Brain pericyte (primary cell): ENCODE data around the gene METTL2B.
"Not testable (repeated sequence)": the region's sequence is repeated elsewhere in the genome, so short reads cannot be mapped to it uniquely, and the experiment has no call there.

Experiments
- DNase-seq: peaks from one replicate; pipeline ENCODE4 v3.0.0-alpha.2; 2012; ENCODE audit warnings: low read depth, low spot score

Gene METTL2B

GRCh38 chr7:128454808-128455542 lies 21.6 kb upstream of the METTL2B start:
- no peak for DNase-seq

- peak; percentile 63 for DNase-seq
These were observed 20.8 kb upstream of the METTL2B start, which contains the start of gene HILPDA for GRCh38 chr7:128455543-128456254. Gene HILPDA (plus strand): TSS chr7:128455878. CDS start chr7:128457269, 1,391 bp downstream.

GRCh38 chr7:128456255-128456725 lies 20.3 kb upstream of the METTL2B start:
- no peak for DNase-seq

- not testable (repeated sequence) for DNase-seq
These were observed 19.2 kb upstream of the METTL2B start for GRCh38 chr7:128457385-128457784.

DNA sequence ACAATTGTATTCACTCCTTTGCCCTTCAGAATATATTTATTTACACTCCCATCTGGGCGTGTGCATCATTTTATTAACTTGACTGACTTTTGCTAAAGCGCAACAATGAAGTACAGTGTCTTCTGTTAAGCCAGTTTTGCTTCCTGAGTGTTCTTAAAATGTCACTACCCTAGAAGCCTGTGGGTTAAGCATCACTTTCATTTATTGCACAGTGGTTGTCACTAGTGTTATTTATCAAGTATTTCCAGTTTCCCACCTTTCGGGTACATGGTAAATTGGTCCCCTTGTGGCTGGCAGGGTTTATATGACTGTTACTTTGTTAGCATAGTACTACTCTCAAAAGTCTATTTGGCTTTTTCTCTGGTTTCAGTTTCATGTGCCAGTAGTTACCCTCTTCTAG lies 17.6 kb upstream of the METTL2B start:
- DNase-seq, result no peak

- no peak for DNase-seq
These were observed 17.1 kb upstream of the METTL2B start for GRCh38 chr7:128459394-128459878.

- no peak for DNase-seq
These were observed 14.1 kb upstream of the METTL2B start for GRCh38 chr7:128462460-128462859.

DNA sequence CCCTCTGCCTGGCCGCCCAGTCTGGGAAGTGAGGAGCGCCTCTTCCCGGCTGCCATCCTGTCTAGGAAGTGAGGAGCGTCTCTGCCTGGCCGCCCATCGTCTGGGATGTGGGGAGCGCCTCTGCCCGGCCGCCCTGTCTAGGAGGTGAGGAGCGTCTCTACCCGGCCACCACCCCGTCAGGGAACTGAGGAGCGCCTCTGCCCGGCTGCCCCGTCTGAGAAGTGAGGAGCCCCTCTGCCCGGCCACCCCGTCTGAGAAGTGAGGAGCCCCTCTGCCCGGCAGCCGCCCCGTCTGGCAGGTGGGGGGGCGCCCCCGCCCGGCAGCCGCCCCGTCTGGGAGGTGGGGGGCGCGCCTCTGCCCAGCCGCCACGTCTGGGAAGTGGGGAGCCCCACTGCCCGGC lies 13.2 kb upstream of the METTL2B start:
- not testable (repeated sequence) for DNase-seq

DNA sequence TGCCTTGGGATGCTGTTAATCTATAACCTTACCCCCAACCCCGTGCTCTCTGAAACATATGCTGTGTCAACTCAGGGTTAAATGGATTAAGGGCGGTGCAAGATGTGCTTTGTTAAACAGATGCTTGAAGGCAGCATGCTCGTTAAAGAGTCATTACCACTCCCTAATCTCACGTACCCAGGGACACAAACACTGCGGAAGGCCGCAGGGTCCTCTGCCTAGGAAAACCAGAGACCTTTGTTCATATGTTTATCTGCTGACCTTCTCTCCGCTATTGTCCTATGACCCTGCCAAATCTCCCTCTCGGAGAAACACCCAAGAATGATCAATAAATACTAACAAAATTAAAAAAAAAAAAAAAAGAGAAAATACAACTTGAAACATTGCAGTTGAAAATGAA lies 12.6 kb upstream of the METTL2B start:
- not testable (repeated sequence) for DNase-seq

GRCh38 chr7:128466871-128467270 lies 9.7 kb upstream of the METTL2B start:
- DNase-seq, result not testable (repeated sequence)

GRCh38 chr7:128477336-128477690 lies 765 bp downstream of the METTL2B start:
- not testable (repeated sequence) for DNase-seq

DNA sequence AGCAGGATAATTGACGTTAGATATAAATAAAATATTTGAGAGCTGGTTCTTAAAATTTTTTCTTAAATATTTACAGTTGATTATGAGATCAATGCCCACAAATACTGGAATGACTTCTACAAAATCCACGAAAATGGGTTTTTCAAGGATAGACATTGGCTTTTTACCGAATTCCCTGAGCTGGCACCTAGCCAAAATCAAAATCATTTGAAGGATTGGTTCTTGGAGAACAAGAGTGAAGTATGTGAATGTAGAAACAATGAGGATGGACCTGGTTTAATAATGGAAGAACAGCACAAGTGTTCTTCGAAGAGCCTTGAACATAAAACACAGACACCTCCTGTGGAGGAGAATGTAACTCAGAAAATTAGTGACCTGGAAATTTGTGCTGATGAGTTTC lies 2.5 kb downstream of the METTL2B start:
- DNase-seq, result not testable (repeated sequence)

DNA sequence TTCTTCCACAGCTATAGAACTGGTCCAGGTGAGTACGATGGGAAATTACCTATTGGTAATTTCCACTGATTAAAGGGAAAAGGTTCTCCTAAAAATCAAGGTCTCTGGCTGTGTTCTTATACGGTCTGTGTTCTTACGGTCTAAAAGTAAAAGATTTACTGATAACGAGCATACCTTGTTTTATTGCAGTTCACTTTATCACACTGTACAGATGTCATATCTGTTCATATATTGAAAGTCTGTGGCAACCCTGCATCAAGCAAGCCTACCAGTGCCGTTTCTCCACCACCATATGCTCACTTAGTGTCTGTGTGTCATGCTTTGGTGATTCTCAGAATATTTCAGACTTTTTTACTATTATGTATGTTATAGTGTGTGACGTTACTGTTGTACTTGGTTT lies 11.6 kb downstream of the METTL2B start:
- DNase-seq, result not testable (repeated sequence)

GRCh38 chr7:128497405-128497804 lies 20.9 kb downstream of the METTL2B start:
- DNase-seq, result no peak

DNA sequence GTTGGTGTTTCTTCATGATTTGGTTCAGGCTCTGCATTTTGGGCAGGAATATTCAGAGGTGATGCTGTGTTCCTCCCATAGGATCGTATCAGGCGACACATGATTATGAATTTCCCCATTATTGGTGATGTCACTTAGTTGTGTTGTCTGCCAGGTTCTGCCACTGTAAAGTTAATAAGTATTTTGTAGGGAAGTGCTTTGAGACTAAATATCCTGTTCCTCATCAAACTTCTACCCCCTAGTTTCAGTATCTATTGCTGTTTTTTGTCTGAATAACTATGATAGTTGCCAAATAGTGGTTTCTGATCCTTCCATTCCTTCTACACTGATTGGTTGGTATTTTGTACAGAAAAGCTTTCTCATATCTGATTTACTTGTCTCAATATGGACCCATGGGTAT lies 28.9 kb downstream of the METTL2B start:
- not testable (repeated sequence) for DNase-seq

GRCh38 chr7:128506819-128507218 lies 30.3 kb downstream of the METTL2B start:
- not testable (repeated sequence) for DNase-seq

DNA sequence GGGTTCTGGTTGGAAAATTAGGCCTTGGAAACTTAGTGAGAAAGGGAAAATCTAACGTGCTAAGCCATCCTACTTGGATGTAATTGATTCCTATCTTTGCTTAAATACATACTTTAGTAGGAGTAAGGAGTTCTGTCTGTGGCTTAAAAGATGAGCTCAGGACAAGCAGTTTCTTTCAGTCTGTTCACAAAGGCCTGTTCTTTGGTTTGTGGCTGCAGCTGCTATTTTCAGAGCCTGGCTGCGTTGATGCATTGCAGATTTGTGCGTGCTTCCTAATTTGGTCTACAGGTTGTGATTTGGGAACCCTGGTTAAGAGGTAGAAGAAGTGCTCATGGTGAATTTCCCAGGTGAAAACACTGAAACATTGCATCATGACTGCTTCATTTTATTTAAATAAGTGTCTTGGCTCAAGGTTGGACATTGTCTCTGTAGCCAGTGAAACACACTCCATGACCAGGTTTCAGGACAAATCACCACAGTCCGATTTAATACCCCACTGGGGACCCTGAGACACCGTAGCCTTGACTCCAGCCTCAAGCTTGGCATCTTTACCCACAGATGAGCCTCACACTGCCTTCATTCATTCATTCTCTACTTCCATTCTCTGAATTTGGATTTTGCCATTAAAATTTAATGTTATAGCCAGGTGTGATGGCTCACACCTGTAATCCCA lies 30.9 kb downstream of the METTL2B start:
- not testable (repeated sequence) for DNase-seq

GRCh38 chr7:128511692-128512091 lies 35.1 kb downstream of the METTL2B start:
- DNase-seq, result not testable (repeated sequence)

DNA sequence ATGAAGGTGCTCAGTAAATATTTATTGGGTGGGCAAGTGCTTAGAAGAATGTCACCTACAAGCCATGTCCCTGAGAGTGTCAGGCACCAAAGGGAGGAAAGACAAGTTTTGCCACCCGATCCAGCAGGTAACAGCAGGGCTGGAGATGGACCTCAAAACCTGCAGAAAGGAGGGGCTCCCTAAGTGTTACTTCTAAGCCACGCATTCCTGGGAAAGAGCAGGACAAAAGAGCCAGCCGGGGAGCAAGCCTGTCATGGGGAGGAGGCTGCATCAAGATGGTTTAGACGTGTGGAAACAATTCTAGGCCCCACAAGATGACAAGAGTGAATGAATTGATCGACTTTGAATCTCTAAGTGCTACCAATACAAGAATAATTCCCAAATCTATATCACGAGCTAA lies 38.7 kb downstream of the METTL2B start:
- DNase-seq, result not testable (repeated sequence)

- not testable (repeated sequence) for DNase-seq
These were observed 40.5 kb downstream of the METTL2B start for GRCh38 chr7:128517023-128517422.

- not testable (repeated sequence) for DNase-seq
These were observed 46.8 kb downstream of the METTL2B start for GRCh38 chr7:128523226-128523931.
